Stimulated activated CD4-positive, alpha-beta T cell treated with anti-CD3 and anti-CD28 coated beads, Interleukin-4, amount 100 ng/mL, for 48 hours (primary cell): ENCODE data around the gene SLC22A17.

Source experiments
- DNase-seq, 2 donors: peaks; one replicate each; pipeline ENCODE4 v3.0.0-alpha.2; 2020; ENCODE audit warnings: low read depth in 2 of 2

Gene SLC22A17

GRCh38 chr14:23307687-23308644, 44.7 kb downstream of the SLC22A17 start:
- no peak for DNase-seq

GRCh38 chr14:23307146-23307530, 45.5 kb downstream of the SLC22A17 start:
- no peak for DNase-seq

GRCh38 chr14:23306412-23307145, 46.1 kb downstream of the SLC22A17 start, which contains the start of gene BCL2L2:
TSS of gene BCL2L2 (plus strand) at chr14:23306833. CDS start at chr14:23307768, 935 bp downstream.
- DNase-seq: no peak

DNA sequence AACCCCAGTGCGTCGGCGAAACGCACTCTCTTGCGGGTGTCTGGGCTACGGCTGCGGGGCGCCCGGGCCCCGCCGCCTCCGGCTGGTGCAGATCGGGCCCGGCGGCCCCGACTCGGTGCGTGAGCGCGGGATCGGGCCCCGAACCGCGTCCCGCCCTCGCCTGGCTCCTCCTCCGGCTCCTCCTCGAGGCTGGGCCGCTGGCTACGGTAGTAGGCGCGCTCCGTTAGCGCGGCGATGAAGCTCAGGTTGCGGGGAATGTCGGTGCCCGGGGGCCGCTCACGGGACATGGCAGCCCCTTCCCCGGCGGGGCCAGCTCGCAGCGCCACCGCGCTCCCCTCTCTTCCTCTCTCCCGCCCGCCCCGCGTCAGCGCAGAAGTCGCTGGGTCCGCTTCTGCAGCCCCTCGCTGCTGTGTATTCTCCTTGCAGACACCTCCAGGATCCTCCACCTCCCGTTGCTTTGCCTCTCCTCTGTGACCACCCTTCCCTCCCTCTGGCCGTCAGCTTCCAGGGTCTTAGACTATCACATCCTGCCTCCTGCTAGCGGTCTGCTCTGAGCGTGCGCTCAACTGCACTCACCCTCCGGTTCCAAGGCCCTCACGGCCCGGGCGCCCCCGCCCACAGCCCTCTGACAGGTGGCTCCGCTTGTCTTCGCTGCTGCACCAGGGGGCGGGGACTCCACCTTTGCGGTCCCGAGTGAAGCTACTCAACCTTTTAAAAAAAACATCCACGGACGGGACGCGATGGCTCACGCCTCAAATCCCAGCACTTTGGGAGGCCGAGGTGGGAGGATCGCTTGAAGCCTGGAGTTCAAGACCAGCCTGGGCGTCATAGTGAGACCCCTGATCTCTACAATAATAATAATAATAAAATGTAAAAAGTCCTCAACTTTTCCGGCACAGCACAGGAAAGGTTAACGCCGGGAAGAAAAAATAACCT, 50.1 kb downstream of the SLC22A17 start, which contains the start of gene PPP1R3E:
TSS of gene PPP1R3E (minus strand) at position 570 of the 936 bp plus-strand sequence. CDS start at position 287, 283 bp downstream.
- peak; percentile 78 to 88 for DNase-seq

DNA sequence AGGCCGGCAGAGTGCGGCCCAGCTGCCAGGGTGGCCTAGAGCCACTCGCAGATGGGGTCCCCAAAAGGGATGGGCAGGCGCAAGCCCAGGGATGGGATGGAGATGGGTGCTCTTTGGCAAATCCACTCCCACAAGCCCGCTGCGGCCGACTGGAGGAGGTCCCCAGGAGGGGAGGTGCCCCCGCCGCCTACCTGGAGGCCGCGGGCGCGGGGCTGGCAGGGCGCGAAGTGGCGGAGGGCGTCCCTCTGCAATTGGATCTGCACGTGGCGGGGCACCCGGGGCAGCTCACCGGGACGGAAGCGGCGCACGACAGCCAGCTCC, 50.8 kb downstream of the SLC22A17 start:
- DNase-seq: peak in 1 of 2 donors; percentile 41

DNA sequence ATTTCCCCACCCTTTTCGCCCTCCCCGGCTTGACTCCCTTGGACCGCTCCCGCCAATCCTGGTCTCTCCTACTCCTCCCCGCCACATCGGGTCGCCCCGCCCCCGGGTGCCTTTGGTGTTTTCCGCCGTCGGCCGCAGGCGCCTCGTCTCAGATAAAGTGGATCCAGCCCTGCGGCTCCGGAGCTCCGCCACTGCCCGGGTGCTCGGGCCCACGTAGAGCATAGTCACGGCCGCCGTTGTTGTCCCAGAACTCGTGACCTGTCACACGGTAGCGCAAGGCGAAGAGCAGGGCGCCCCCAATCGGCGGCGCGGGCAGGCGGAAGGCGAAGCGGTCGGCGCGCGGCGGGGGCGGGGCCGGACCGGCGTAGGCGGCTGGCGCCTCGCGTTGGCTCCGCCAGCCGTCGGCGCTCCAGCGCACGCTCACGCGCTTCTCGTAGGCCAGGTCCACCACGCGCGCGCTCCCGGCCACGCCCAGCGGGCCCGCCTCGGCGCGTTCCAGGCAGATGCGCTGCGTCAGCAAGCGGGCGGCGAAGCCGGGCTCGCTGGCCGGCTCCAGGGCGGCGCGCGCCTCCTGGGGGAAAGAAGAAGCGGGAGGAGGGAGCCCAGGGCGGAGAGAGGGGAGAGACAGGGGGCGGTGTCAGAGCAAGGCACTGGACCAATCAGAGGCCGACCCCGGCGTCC, 51.3 kb downstream of the SLC22A17 start:
- peak; percentile 93 to 98 for DNase-seq

- no peak for DNase-seq
These were observed 51.9 kb downstream of the SLC22A17 start for GRCh38 chr14:23300687-23301223.

DNA sequence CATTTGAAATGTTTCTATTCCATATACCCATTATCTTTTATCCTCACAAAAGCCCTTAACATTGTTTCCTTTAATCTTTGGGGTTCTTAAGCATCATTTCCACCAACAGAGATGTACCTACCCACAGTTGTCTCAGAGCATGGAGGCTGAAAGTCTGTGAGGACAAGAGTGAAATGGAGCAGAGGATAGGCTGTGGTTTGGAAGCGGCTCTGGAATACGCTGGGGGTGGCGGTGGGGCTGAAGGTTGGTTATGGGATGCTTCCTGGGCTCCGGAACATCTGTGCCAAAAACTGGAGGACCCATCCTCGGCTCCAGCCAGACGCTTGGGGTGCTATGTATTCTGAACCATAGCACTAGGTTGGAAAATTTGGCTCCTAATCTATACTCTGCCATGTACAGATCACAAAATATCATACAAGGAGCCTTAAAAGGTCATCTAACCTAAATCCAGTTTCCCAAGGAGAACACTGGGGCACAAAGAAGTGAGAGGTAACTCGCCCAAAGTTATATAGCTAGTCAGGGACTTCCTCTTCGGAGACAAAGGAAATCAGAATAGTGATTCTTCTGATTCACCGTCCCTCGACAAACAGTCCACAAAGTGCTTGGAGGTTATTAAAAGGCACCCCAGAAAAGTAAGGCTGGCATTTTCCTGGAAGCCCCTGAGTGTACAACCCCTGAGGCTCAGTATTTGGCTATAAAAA, 52.6 kb downstream of the SLC22A17 start:
- DNase-seq: no peak

DNA sequence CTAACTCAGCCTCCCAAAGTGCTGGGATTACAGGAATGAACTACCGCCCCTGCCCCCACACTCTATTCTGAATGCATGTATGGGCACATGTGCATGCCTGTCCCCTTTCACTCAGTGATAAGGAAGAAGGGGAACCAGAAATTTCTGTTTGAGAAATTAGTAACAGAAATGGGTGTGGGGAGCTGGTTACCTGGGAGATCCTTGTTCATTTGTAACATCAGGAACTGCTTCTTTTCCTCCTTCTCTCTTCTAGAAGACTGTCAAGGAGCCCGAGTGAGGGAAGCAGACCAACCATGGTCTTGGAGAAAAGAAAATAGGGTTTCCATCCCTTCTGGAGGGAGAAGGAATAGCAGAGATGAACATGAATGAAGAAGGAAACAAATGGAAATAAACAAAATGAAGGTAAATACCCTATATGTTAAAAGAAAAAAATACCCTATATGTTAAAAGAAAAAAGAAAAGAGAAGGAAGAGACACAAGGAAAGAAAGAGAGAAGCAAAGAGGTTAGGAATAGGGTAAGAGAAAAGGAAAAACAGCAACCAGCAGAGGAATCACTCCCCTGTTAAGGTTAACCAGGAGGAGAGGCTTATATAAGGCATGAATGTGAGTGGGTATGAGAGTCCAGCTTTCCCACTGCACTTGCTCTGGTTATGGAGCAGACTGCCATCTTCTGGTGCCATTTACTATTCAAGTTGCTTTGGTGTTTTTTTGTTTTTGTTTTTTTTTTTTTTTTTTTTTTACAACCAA, 53.3 kb downstream of the SLC22A17 start:
- DNase-seq: no peak

GRCh38 chr14:23297611-23298277, 54.9 kb downstream of the SLC22A17 start:
- DNase-seq: no peak

DNA sequence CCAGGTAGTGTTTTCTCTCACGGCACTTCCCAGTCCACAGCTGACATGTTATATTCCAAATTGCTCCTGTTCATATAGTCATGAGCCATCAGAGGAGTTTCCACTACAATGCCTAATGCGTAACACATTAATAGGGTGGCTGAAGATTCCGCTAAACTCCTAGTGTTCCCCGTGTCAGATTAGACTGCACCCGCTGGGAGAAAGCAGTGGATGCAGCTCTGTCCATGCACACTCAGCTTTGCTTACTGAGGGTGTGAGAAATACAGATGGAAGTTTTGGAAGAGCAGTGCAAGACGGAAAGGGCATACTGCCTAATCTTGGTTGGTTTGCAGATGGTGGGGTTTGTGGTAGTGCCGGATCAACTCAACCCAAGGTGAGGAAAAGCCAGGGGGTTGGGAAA, 55.6 kb downstream of the SLC22A17 start:
- no peak for DNase-seq
